ENCODE results near the gene ZNF507. TPM values are rescaled to one million over a fixed set of nuclear protein-coding genes. Genes with fewer than 3 reads are reported as not detected.

ZNF507 gene
- total and polyA plus RNA-seq, 3 donors from 2014 or later: 40.5 to 53.0 (median 50.6) TPM

DNA sequence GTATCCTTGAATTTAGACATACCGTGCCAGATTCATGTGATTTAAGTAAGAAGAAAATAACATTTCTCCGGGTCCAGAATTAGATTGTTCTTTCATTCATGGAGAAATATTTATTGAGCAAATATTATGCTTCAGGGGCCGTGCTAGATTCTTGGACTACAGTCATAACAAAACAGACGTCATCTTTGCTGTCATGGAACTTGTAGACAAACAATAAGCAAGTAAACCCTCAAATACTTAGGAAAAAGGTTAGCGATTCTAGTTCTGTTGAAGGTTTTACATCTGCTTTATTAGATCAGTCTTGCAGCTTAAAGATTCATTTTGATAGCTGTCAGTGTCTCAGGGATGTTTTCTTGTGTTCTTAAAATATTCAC lies 16.9 kb downstream of the ZNF507 start:
- intact Hi-C loops (cut with DNase I; ENCODE audit: low total_unique reads): no loop called here
- H3K9me3 ChIP-seq: no peaks in the 10 kb centered on the region
- no peaks in the 10 kb centered on the region for H3K27me3 ChIP-seq
- H3K36me3 ChIP-seq (ENCODE audit: low read depth, missing control alignments): no peaks in the 10 kb centered on the region
- H3K27ac ChIP-seq: no peak overlapping the region
- no peak for TF ChIP-seq POLR2A (IDR thresholded peaks at IDR 0.05)
- TF ChIP-seq, protein P1, sequence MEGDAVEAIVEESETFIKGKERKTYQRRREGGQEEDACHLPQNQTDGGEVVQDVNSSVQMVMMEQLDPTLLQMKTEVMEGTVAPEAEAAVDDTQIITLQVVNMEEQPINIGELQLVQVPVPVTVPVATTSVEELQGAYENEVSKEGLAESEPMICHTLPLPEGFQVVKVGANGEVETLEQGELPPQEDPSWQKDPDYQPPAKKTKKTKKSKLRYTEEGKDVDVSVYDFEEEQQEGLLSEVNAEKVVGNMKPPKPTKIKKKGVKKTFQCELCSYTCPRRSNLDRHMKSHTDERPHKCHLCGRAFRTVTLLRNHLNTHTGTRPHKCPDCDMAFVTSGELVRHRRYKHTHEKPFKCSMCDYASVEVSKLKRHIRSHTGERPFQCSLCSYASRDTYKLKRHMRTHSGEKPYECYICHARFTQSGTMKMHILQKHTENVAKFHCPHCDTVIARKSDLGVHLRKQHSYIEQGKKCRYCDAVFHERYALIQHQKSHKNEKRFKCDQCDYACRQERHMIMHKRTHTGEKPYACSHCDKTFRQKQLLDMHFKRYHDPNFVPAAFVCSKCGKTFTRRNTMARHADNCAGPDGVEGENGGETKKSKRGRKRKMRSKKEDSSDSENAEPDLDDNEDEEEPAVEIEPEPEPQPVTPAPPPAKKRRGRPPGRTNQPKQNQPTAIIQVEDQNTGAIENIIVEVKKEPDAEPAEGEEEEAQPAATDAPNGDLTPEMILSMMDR (IDR thresholded peaks at IDR 0.05): no peak
- 93 to 94% methylated on average over 5 of the region's 5 CpGs for WGBS, 2 donors
- no peaks in the 10 kb centered on the region for H3K4me1 ChIP-seq
- DNase-seq: no peak
- no peak overlapping the region for H3K4me3 ChIP-seq

DNA sequence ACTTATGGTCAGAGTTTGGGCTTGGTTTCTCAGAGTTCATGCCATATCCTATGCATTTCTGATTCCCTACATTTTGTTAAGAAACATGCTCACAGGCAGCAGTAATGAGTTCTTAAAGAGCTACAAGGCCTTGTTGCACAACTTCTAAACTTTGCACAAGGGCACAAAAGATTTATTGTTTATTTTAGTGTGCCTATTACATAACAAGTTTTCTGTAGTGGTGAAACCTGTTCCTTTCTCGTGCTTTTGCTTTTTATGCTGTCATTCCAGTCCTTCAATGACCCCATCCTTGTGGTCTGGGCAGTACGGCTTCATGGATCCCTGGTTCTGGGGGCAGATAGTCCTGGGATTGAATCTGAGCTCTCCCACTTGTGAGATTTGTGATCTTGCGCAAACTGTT lies 17.8 kb downstream of the ZNF507 start:
- TF ChIP-seq POLR2A (IDR thresholded peaks at IDR 0.05): no peak
- H3K36me3 ChIP-seq (ENCODE audit: low read depth, missing control alignments): no peaks in the 10 kb centered on the region
- H3K4me1 ChIP-seq: no peaks in the 10 kb centered on the region
- H3K9me3 ChIP-seq: no peaks in the 10 kb centered on the region
- no peak overlapping the region for H3K4me3 ChIP-seq
- intact Hi-C loops (cut with DNase I; ENCODE audit: low total_unique reads): no loop called here
- H3K27ac ChIP-seq: no peak overlapping the region
- no peak for DNase-seq
- H3K27me3 ChIP-seq: no peaks in the 10 kb centered on the region
- 65 to 67% methylated on average over 3 of the region's 3 CpGs for WGBS, 2 donors

DNA sequence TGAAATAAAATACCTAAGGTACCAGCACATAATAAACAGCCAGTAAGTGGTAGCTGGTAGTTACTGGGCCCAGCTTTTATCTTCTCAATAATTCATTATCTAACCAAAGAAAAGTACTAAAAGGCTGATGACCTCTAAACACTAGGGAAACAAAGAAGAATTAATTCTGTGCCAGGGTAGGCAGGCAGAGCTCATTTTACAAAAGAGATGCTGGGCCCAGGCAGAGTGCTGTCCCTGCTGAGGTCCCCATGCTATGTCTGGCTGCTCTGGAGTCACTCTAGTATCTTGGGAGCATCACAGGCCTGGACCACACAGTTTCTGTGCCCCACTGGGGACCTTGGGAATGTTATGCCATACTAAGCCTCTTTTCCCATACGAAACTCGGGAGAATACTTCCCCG lies 18.2 kb downstream of the ZNF507 start:
- intact Hi-C loops (cut with DNase I; ENCODE audit: low total_unique reads): no loop called here
- H3K9me3 ChIP-seq: no peaks in the 10 kb centered on the region
- no peaks in the 10 kb centered on the region for H3K27me3 ChIP-seq
- TF ChIP-seq POLR2A (IDR thresholded peaks at IDR 0.05): no peak
- TF ChIP-seq, protein P1 (IDR thresholded peaks at IDR 0.05): no peak
- 93 to 98% methylated on average over 3 of the region's 3 CpGs for WGBS, 2 donors
- no peak for DNase-seq
- H3K4me3 ChIP-seq: no peak overlapping the region
- H3K36me3 ChIP-seq (ENCODE audit: low read depth, missing control alignments): no peaks in the 10 kb centered on the region
- H3K4me1 ChIP-seq: no peaks in the 10 kb centered on the region
- H3K27ac ChIP-seq: no peak overlapping the region

DNA sequence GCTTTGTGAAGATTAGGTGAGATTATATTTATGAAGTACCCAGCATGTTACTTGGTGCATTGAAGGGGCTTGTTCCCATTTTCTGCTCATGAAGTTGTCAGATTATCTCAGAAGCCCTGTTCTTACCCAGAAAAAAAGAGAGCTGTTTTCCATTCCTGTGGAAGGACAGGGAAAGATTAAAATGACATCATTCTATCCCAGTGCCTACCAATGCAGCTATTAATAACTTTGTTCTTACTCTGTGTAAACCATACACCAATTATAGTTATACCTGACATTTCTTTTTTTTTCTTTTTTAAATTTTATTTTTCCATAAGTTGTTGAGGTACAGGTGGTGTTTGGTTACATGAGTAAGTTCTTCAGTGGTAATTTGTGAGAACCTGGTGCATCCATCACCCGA lies 18.6 kb downstream of the ZNF507 start:
- H3K36me3 ChIP-seq (ENCODE audit: low read depth, missing control alignments): no peaks in the 10 kb centered on the region
- 85 to 100% methylated on average over 1 of the region's 1 CpG for WGBS, 2 donors
- intact Hi-C loops (cut with DNase I; ENCODE audit: low total_unique reads): no loop called here
- H3K27me3 ChIP-seq: no peaks in the 10 kb centered on the region
- TF ChIP-seq, protein P1 (IDR thresholded peaks at IDR 0.05): no peak
- no peak for TF ChIP-seq POLR2A (IDR thresholded peaks at IDR 0.05)
- no peaks in the 10 kb centered on the region for H3K4me1 ChIP-seq
- DNase-seq: no peak
- no peaks in the 10 kb centered on the region for H3K9me3 ChIP-seq
- no peak overlapping the region for H3K27ac ChIP-seq
- no peak overlapping the region for H3K4me3 ChIP-seq

DNA sequence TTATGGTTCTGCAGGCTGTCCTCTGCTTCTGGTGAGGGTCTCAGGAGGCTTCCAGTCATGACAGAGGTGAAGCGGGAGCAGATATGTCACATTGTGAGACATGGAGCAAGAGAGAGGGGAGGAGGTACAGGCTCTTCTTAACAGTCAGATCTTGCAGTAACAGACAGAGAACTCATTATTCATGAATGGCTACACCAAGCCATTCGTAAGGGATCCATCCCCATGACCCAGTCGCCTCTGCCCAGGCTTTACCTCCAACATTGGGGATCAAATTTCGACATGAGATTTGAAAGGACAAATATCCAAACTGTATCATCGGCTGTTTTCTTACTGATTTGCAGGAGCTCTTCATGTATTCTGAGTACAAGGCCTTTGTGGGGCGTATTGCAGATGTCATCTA lies 21.7 kb downstream of the ZNF507 start:
- no peak for DNase-seq

More for the DNA sequence above, 21.7 kb downstream of the ZNF507 start:
- intact Hi-C loops (cut with DNase I; ENCODE audit: low total_unique reads): no loop called here
- Histone ChIP-seq H3K27ac (no peak overlapping the region), H3K4me3 (no peak overlapping the region), H3K4me1 (no peaks in the 10 kb centered on the region), H3K36me3 (ENCODE audit: low read depth, missing control alignments) (no peaks in the 10 kb centered on the region), H3K27me3 (no peaks in the 10 kb centered on the region), H3K9me3 (no peaks in the 10 kb centered on the region)
- WGBS, 2 donors: 80 to 86% methylated on average over 6 of the region's 6 CpGs
- TF ChIP-seq, protein P1 (IDR thresholded peaks at IDR 0.05): no peak
- TF ChIP-seq POLR2A (IDR thresholded peaks at IDR 0.05): no peak

All from testis (tissue), 3 donors.